Effector memory CD4-positive, alpha-beta T cell (primary cell): ENCODE measurements around the gene FNIP2.
"Not testable (repeated sequence)": the region's sequence is repeated elsewhere in the genome, so short reads cannot be mapped to it uniquely, and the experiment has no call there.

ENCODE experiments used
- DNase-seq, 3 donors: peaks; one replicate each; pipeline ENCODE4 v3.0.0-alpha.2; 2020
- H3K27ac ChIP-seq: 2 replicates; pipeline ENCODE4 v1.7.0; 2013; ENCODE audit warnings: mild to moderate bottlenecking, low read length, moderate library complexity; ENCODE audit not compliant: insufficient read depth, poor library complexity, severe bottlenecking
- H3K27me3 ChIP-seq: replicated peaks from 2 replicates; pipeline ENCODE4 v1.7.0; 2013; ENCODE audit warnings: mild to moderate bottlenecking, low read length; ENCODE audit not compliant: insufficient read depth, control insufficient read depth, poor library complexity, severe bottlenecking
- H3K36me3 ChIP-seq: 2 replicates; pipeline ENCODE4 v1.7.0; 2013; ENCODE audit warnings: mild to moderate bottlenecking, low read length, moderate library complexity; ENCODE audit not compliant: control insufficient read depth, insufficient read depth
- H3K4me1 ChIP-seq: 2 replicates; pipeline ENCODE4 v1.7.0; 2013; ENCODE audit warnings: low read length, mild to moderate bottlenecking; ENCODE audit not compliant: control insufficient read depth, insufficient read depth, poor library complexity, severe bottlenecking
- H3K4me3 ChIP-seq: 2 replicates; pipeline ENCODE4 v1.7.0; 2013; ENCODE audit warnings: low read length, low read depth, mild to moderate bottlenecking; ENCODE audit not compliant: insufficient read depth, poor library complexity, severe bottlenecking
- H3K9me3 ChIP-seq: 2 replicates; pipeline ENCODE4 v1.7.0; 2013; ENCODE audit warnings: mild to moderate bottlenecking, low read length, moderate library complexity; ENCODE audit not compliant: control insufficient read depth

Gene FNIP2

DNA sequence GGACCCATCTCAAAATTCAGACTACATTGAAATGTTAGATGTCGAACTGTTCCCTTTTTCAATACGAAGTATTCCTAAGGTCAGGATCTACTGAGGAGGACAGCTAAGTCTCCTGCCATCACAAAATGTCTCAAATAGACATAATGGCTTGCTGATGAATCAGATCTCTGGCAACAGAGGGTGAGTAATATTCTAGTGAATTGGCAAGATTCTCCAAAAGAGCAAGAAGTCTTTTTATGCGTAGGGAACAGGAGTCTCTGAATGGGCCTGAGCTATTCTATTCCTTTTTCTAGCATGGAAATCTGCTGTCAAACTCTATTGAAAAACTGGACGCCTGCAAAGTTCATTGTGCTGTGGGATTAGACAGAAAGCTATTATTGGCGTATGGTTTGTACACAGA, 145.4 kb downstream of the FNIP2 start:
- H3K9me3 ChIP-seq = no peaks in the 10 kb centered on the region
- no peaks in the 10 kb centered on the region for H3K4me1 ChIP-seq
- no peak overlapping the region for H3K27ac ChIP-seq
- H3K36me3 ChIP-seq = no peaks in the 10 kb centered on the region
- DNase-seq = no peak
- no peaks in the 10 kb centered on the region for H3K27me3 ChIP-seq
- H3K4me3 ChIP-seq = no peak overlapping the region

DNA sequence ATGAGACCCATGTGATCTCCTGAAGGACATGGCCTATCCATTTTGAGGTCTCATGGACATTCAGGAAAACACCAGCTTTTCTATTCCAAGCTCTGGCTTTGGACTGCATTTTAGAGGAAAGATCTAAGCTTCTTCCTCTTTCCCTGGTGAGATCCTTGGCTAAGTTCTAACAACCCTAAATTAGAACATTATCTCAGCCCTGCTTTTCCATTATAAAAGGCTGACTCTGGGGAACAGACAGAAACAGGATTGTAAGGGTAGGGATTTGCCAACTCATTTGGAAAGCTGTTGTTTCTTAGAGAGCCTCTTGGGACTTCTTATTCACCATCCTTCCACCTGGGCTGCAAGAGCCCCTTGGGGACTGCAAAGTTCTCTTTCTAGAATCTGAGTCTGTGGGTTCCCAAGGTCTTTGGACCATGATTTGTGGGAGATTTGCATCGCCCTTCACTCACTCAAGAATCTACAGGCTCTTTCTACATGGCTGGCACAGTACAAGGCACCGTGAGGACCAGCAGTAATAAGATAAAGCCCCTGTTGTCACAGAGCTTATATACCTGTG, 146.9 kb downstream of the FNIP2 start:
- no peak for DNase-seq
- Histone ChIP-seq H3K27ac (no peak overlapping the region), H3K4me3 (no peak overlapping the region), H3K27me3 (no peaks in the 10 kb centered on the region), H3K9me3 (no peaks in the 10 kb centered on the region), H3K36me3 (no peaks in the 10 kb centered on the region), H3K4me1 (no peaks in the 10 kb centered on the region)

DNA sequence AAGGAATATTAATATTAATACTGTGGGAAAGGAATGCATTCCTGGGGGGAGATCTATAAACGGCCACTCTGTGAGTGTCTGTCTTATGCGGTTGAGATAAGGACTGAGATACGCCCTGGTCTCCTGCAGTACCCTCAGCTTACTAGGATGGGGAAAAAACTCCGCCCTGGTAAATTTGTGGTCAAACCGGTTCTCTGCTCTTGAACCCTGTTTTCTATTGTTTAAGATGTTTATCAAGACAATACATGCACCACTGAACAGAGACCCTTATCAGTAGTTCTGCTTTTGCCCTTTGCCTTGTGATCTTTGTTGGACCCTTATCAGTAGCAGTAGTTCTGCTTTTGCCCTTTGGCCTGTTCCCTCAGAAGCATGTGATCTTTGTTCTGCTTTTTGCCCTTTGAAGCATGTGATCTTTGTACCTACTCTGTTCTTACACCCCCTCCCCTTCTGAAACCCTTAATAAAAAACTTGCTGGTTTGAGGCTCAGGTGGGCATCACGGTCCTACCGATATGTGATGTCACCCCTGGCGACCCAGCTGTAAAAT, 151.7 kb downstream of the FNIP2 start:
- not testable (repeated sequence) for H3K4me3 ChIP-seq, H3K27me3 ChIP-seq, H3K9me3 ChIP-seq, H3K27ac ChIP-seq, H3K4me1 ChIP-seq, H3K36me3 ChIP-seq, DNase-seq

DNA sequence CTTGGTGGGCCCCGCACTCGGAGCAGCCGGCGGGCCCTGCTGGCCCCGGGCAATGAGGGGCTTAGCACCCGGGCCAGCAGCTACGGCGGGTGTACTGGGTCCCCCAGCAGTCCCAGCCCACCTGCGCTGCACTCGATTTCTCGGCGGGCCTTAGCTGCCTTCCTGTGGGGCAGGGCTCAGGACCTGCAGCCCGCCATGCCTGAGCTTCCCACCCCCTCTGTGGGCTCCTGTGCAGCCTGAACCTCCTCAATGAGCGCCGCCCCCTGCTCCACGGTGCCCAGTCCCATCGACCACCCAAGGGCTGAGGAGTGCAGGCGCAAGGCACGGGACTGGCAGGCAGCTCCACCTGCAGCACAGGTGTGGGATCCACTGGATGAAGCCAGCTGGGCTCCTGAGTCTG, 158.9 kb downstream of the FNIP2 start:
- not testable (repeated sequence) for H3K4me1 ChIP-seq

DNA sequence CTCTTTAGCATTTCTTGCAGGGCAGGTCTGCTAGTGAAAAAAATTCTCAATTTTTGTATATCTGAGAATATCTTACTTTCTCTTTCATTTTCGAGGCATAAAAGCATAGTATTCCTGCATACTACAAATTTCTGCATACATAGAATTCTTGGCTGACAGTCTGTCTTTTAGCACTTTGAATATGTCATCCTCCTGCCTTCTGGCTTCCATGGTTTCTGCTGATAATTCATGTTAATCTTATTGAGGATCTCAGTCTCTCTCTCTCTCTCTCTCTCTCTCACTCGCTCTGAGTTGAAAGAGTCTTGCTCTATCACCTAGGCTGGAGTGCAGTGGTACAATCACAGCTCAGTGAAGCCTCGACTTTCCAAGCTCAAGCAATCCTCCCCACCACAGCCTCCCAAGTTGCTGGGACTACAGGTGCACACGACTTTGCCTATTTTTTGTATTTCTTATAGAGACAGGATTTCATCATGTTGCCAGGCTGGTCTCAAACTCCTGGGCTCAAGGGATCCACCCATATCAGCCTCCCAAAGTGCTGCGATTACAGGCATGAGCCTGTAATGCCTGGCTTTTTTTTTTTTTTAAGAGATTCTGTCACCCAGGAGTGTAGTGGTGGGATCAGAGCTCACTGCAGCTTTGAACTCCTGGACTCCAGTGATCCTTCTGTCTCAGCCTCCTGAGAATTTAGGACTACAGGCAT, 161.3 kb downstream of the FNIP2 start:
- peaks cover 3% of the 10 kb centered on the region for H3K4me1 ChIP-seq
- DNase-seq = no peak
- no peak overlapping the region for H3K4me3 ChIP-seq
- no peaks in the 10 kb centered on the region for H3K9me3 ChIP-seq
- no peaks in the 10 kb centered on the region for H3K36me3 ChIP-seq
- no peak overlapping the region for H3K27ac ChIP-seq
- H3K27me3 ChIP-seq = no peaks in the 10 kb centered on the region

More for the DNA sequence above, 158.9 kb downstream of the FNIP2 start:
- H3K9me3 ChIP-seq, H3K36me3 ChIP-seq, H3K27ac ChIP-seq, H3K4me3 ChIP-seq, H3K27me3 ChIP-seq, DNase-seq: not testable (repeated sequence)

DNA sequence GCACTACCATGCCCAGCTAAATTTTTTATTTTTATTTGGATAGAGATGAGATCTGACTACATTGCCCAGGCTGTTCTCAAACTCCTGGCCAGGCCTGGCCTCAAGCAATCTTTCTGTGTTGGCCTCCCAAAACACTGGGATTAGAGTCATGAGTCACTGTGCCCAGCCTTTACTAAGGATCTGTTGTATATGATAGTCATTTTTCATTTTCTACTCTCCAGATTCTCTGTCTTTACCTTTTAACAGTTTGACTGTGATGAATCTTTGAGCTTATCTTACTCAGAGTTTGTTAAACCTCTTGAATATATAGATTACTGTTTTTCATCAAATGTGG, 161.8 kb downstream of the FNIP2 start:
- H3K36me3 ChIP-seq = no peaks in the 10 kb centered on the region
- no peaks in the 10 kb centered on the region for H3K9me3 ChIP-seq
- no peak overlapping the region for H3K27ac ChIP-seq
- DNase-seq = no peak
- H3K4me1 ChIP-seq = peaks cover 3% of the 10 kb centered on the region
- no peaks in the 10 kb centered on the region for H3K27me3 ChIP-seq
- no peak overlapping the region for H3K4me3 ChIP-seq

DNA sequence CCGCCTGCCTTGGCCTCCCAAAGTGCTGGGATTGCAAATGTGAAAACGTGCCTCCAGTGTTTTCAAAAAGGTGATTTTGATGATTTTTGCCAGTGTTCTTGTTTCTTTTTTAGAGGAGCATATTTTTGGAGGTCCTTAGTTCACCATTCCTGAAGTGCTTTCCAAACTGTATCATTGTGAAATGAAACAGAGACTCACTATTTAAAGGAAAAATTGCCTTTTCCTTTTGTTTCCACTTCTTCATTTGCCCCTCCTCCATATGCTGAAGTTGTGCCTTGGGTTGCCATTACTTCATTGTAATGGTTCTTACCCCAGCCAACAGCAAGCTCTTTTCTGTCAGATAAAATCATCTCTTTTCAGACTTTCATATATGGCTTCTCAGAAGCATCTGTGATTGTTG, 164.4 kb downstream of the FNIP2 start:
- peaks cover 3% of the 10 kb centered on the region for H3K4me1 ChIP-seq
- no peak overlapping the region for H3K27ac ChIP-seq
- no peaks in the 10 kb centered on the region for H3K27me3 ChIP-seq
- DNase-seq = no peak
- H3K4me3 ChIP-seq = no peak overlapping the region
- no peaks in the 10 kb centered on the region for H3K9me3 ChIP-seq
- no peaks in the 10 kb centered on the region for H3K36me3 ChIP-seq

DNA sequence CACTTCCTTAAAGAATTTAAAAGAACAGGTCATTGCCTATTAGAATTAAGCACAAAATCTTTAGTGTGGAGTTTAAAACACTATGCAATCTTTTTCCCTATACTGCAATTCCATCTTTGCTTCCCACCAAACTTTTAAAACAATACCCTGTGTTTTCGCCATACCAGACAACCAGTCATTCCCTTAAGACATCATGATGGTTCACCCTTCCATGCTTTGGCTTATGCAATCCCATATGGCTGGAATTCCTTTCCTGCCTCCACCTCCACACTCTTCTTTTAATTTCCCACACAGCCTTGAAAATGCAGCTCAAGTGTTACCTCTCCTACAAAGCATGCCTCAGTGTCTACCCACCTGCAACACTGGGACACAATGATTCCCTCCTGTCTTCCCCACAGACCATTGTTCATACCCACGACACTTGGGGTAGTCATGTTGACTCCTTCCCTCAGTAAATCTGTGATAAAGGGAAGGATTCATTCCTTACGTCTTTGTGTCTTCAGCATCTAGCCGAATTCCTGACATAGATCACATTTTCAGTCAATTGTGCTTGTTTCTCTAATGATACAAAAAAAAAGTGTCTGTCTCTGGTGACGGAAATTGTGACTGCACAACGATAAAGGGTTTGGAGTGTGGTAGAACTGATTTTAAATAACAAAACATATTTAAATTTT, 166.3 kb downstream of the FNIP2 start:
- H3K4me3 ChIP-seq = no peak overlapping the region

DNA sequence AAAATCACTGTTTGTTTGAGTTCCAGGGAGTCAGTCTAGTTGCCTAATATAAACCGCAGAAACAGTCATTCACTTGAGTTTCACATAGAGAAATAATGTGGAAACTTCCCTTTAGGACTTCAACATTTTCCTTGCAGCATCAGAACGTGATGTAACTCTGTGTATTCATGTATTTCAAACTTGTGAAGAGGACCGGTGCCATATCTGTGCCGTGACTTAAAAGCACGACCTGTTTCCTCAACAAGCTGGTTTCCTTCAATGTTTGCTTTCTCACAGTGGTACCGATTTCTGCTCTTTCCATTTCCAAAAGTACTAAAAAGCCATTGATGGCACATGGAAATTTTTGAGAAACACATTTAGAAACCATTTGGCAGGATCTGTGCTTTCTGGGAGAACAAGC, 167.4 kb downstream of the FNIP2 start:
- Histone ChIP-seq H3K36me3 (no peaks in the 10 kb centered on the region), H3K27ac (no peak overlapping the region), H3K9me3 (no peaks in the 10 kb centered on the region), H3K4me3 (no peak overlapping the region), H3K4me1 (no peaks in the 10 kb centered on the region), H3K27me3 (no peaks in the 10 kb centered on the region)
- no peak for DNase-seq

More for the DNA sequence above, 166.3 kb downstream of the FNIP2 start:
- H3K27ac ChIP-seq = no peak overlapping the region
- DNase-seq = no peak
- H3K9me3 ChIP-seq = no peaks in the 10 kb centered on the region
- no peaks in the 10 kb centered on the region for H3K27me3 ChIP-seq
- H3K4me1 ChIP-seq = no peaks in the 10 kb centered on the region
- H3K36me3 ChIP-seq = no peaks in the 10 kb centered on the region
